Stomach (tissue), 9 donors: ENCODE measurements around the gene FAT3. TPM values are rescaled to one million over a fixed set of nuclear protein-coding genes. Genes with fewer than 3 reads are reported as not detected.

Source experiments
- DNase-seq, 2 donors: peaks; one replicate each; pipeline versions ENCODE4 v3.0.0 to v3.0.0-alpha.2; 2013 to 2019
- H3K27ac ChIP-seq, 5 donors: fragments of 200-600 bp in 4 of 5; sonication (generic) in 4 of 5; one replicate each; pipeline ENCODE4 v1.5.1; 2013 to 2019; ENCODE audit warnings: mild to moderate bottlenecking in 1 of 5, moderate library complexity in 1 of 5
- H3K27me3 ChIP-seq, 3 donors: fragments of 200-600 bp; sonication (generic); one replicate each; pipeline ENCODE4 v1.5.1; 2017 to 2019; ENCODE audit warnings: mixed run types in 1 of 3
- H3K36me3 ChIP-seq, 4 donors: fragments of 200-600 bp; sonication (generic); 1 replicate in 3 of 4; 2 replicates in 1 of 4; pipeline ENCODE4 v1.5.1; 2016 to 2019
- H3K4me1 ChIP-seq, 4 donors: fragments of 200-600 bp; sonication (generic); one replicate each; pipeline ENCODE4 v1.5.1; 2016 to 2019
- H3K4me3 ChIP-seq, 4 donors: fragments of 200-600 bp; sonication (generic) in 3 of 4; one replicate each; pipeline ENCODE4 v1.5.1; 2016 to 2019; ENCODE audit warnings: mild to moderate bottlenecking in 1 of 4
- H3K9me3 ChIP-seq, 4 donors: fragments of 200-600 bp; sonication (generic); one replicate each; pipeline ENCODE4 v1.5.1; 2016 to 2019
- EP300 ChIP-seq: sonication (generic); formaldehyde crosslinking; IDR thresholded peaks from one replicate; pipeline ENCODE4 v1.6.1; 2017; ENCODE audit warnings: antibody characterized with exemption
- POLR2A ChIP-seq, 4 donors: fragments of 450-650 bp; IDR thresholded peaks; one replicate each; pipeline ENCODE4 v1.6.1; 2016; ENCODE audit warnings: antibody characterized with exemption in 4 of 4, control low read depth in 2 of 4, mild to moderate bottlenecking in 1 of 4, moderate library complexity in 1 of 4
- POLR2AphosphoS5 ChIP-seq, 3 donors: sonication (generic); formaldehyde crosslinking; IDR thresholded peaks; one replicate each; pipeline ENCODE4 v1.6.1; 2016; ENCODE audit warnings: antibody characterized with exemption in 3 of 3
- WGBS, 5 donors: extraction: QIAGEN DNeasy Blood & Tissue Kit in 3 of 5; methylation state at CpG; one replicate each; pipeline versions ENCODE4 v1.1.5 to v1.1.7; 2013 to 2018; 5-methylcytosine and 5-hydroxymethylcytosine counted together
- intact Hi-C: fragments of 100-400 bp; cut with DNase I; formaldehyde crosslinking; loops from one replicate; pipeline ENCODE4 v1.15.1; 2023; ENCODE audit warnings: low total_unique reads
- polyA plus RNA-seq, 3 donors: library from polyadenylated mRNA; stranded (reverse); fragments of 200-250 nt; gene quantifications; one replicate each; pipeline ENCODE4 v1.2.3, GENCODE V29; 2013
- total RNA-seq, 5 donors: library from RNA; depleted of rRNA; stranded (reverse); fragments of >200 nt; gene quantifications; one replicate each; pipeline versions ENCODE4 v1.1.0 to v1.2.3, GENCODE V29; 2014 to 2016
- TF ChIP-seq, protein P1 (sequence below), 7 experiments: fragments of 450-650 bp in 4 of 7; fragments of 200-600 bp in 3 of 7; sonication (generic) in 3 of 7; IDR thresholded peaks; one replicate each; pipeline ENCODE4 v1.5.1; 2016 to 2019; ENCODE audit warnings: antibody characterized with exemption in 7 of 7, control low read depth in 2 of 7, mild to moderate bottlenecking in 1 of 7
- donor health status: healthy with polysubstance abuse.
- donor health status: Bipolar disorder and iron deficiency.
- donor health status: healthy.

The FAT3 gene
- total and polyA plus RNA-seq, 8 donors: under 0.01 to 54.3 (median 2.4) TPM

- TF ChIP-seq, protein P1, sequence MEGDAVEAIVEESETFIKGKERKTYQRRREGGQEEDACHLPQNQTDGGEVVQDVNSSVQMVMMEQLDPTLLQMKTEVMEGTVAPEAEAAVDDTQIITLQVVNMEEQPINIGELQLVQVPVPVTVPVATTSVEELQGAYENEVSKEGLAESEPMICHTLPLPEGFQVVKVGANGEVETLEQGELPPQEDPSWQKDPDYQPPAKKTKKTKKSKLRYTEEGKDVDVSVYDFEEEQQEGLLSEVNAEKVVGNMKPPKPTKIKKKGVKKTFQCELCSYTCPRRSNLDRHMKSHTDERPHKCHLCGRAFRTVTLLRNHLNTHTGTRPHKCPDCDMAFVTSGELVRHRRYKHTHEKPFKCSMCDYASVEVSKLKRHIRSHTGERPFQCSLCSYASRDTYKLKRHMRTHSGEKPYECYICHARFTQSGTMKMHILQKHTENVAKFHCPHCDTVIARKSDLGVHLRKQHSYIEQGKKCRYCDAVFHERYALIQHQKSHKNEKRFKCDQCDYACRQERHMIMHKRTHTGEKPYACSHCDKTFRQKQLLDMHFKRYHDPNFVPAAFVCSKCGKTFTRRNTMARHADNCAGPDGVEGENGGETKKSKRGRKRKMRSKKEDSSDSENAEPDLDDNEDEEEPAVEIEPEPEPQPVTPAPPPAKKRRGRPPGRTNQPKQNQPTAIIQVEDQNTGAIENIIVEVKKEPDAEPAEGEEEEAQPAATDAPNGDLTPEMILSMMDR (IDR thresholded peaks at IDR 0.05): no peak
- TF ChIP-seq POLR2AphosphoS5 (IDR thresholded peaks at IDR 0.05) (no peak), POLR2A (IDR thresholded peaks at IDR 0.05) (no peak), EP300 (no peak)
- Histone ChIP-seq H3K27me3 (no peaks in the 10 kb centered on the region), H3K36me3 (no peaks in the 10 kb centered on the region), H3K9me3 (no peaks in the 10 kb centered on the region), H3K27ac (no peak overlapping the region), H3K4me3 (no peak overlapping the region), H3K4me1 (peaks cover 0 to 10% (median 0%) of the 10 kb centered on the region in 4 donors)
- DNase-seq: no peak
- 87 to 97% (median 95%) methylated on average over 2 of the region's 2 CpGs for WGBS, 5 donors
- intact Hi-C loops: no loop called here
Measured at GRCh38 chr11:92206441-92206840, 18.2 kb upstream of the FAT3 start.

GRCh38 chr11:92211576-92212167 is 12.9 kb upstream of the FAT3 start:
- TF ChIP-seq POLR2AphosphoS5 (IDR thresholded peaks at IDR 0.05): no peak
- TF ChIP-seq, protein P1 (IDR thresholded peaks at IDR 0.05): peak in 4 of 7 experiments; percentile 12 to 29 (median 18)
- DNase-seq: peak in 1 of 2 donors; percentile 77
- intact Hi-C loops: no loop called here

GRCh38 chr11:92212530-92212929 is 12.1 kb upstream of the FAT3 start:
- Histone ChIP-seq H3K27ac (no peak overlapping the region), H3K36me3 (no peaks in the 10 kb centered on the region), H3K27me3 (no peaks in the 10 kb centered on the region), H3K4me1 (peaks cover 0 to 8% (median 0%) of the 10 kb centered on the region in 4 donors), H3K4me3 (no peak overlapping the region), H3K9me3 (no peaks in the 10 kb centered on the region)
- TF ChIP-seq POLR2A (IDR thresholded peaks at IDR 0.05) (no peak), POLR2AphosphoS5 (IDR thresholded peaks at IDR 0.05) (no peak), EP300 (no peak)
- TF ChIP-seq, protein P1 (IDR thresholded peaks at IDR 0.05): no peak
- WGBS, 5 donors: 15 to 48% (median 21%) methylated on average over 1 of the region's 1 CpG
- intact Hi-C loops: no loop called here
- no peak for DNase-seq

More at GRCh38 chr11:92211576-92212167, 12.9 kb upstream of the FAT3 start:
- no peak overlapping the region for H3K4me3 ChIP-seq
- H3K27me3 ChIP-seq: no peaks in the 10 kb centered on the region
- no peaks in the 10 kb centered on the region for H3K36me3 ChIP-seq
- H3K9me3 ChIP-seq: no peaks in the 10 kb centered on the region
- no peak overlapping the region for H3K27ac ChIP-seq
- 58 to 68% (median 64%) methylated on average over 5 of the region's 5 CpGs for WGBS, 5 donors
- H3K4me1 ChIP-seq: peaks cover 0 to 8% (median 0%) of the 10 kb centered on the region in 4 donors

- no peak overlapping the region for H3K4me3 ChIP-seq
- 48 to 74% (median 65%) methylated on average over 3 of the region's 3 CpGs for WGBS, 5 donors
- H3K36me3 ChIP-seq: no peaks in the 10 kb centered on the region
- intact Hi-C loops: no loop called here
- no peak for DNase-seq
- TF ChIP-seq POLR2AphosphoS5 (IDR thresholded peaks at IDR 0.05) (no peak), EP300 (no peak), POLR2A (IDR thresholded peaks at IDR 0.05) (no peak)
- TF ChIP-seq, protein P1 (IDR thresholded peaks at IDR 0.05): no peak
- peaks cover 0 to 5% (median 0%) of the 10 kb centered on the region in 4 donors for H3K9me3 ChIP-seq
- peaks cover 0 to 7% (median 0%) of the 10 kb centered on the region in 4 donors for H3K4me1 ChIP-seq
- H3K27ac ChIP-seq: no peak overlapping the region
- H3K27me3 ChIP-seq: no peaks in the 10 kb centered on the region
Measured at GRCh38 chr11:92216789-92217188, 7.8 kb upstream of the FAT3 start.
